ENCODE results near the gene CCDC183. TPM values are rescaled to one million over a fixed set of nuclear protein-coding genes. Genes with fewer than 3 reads are reported as not detected.
"Not testable (repeated sequence)": the region's sequence is repeated elsewhere in the genome, so short reads cannot be mapped to it uniquely, and the experiment has no call there.

CCDC183 gene
- total RNA-seq, 4 donors from 2014 or later, result 25.2 to 161 (median 63.5) TPM

- peaks cover 29 to 51% (median 50%) of the 10 kb centered on the region in 4 donors for H3K4me1 ChIP-seq
- intact Hi-C loops (cut with DNase I; ENCODE audit: low total_unique reads), result no loop called here
- TF ChIP-seq EP300 (IDR thresholded peaks at IDR 0.05; ENCODE audit: low read depth) (no peak), POLR2AphosphoS5 (IDR thresholded peaks at IDR 0.05) (no peak), POLR2A (IDR thresholded peaks at IDR 0.05) (no peak)
- TF ChIP-seq, protein P1, sequence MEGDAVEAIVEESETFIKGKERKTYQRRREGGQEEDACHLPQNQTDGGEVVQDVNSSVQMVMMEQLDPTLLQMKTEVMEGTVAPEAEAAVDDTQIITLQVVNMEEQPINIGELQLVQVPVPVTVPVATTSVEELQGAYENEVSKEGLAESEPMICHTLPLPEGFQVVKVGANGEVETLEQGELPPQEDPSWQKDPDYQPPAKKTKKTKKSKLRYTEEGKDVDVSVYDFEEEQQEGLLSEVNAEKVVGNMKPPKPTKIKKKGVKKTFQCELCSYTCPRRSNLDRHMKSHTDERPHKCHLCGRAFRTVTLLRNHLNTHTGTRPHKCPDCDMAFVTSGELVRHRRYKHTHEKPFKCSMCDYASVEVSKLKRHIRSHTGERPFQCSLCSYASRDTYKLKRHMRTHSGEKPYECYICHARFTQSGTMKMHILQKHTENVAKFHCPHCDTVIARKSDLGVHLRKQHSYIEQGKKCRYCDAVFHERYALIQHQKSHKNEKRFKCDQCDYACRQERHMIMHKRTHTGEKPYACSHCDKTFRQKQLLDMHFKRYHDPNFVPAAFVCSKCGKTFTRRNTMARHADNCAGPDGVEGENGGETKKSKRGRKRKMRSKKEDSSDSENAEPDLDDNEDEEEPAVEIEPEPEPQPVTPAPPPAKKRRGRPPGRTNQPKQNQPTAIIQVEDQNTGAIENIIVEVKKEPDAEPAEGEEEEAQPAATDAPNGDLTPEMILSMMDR (IDR thresholded peaks at IDR 0.05), result no peak
Measured at GRCh38 chr9:136840140-136840876, 44.2 kb downstream of the CCDC183 start.

DNA sequence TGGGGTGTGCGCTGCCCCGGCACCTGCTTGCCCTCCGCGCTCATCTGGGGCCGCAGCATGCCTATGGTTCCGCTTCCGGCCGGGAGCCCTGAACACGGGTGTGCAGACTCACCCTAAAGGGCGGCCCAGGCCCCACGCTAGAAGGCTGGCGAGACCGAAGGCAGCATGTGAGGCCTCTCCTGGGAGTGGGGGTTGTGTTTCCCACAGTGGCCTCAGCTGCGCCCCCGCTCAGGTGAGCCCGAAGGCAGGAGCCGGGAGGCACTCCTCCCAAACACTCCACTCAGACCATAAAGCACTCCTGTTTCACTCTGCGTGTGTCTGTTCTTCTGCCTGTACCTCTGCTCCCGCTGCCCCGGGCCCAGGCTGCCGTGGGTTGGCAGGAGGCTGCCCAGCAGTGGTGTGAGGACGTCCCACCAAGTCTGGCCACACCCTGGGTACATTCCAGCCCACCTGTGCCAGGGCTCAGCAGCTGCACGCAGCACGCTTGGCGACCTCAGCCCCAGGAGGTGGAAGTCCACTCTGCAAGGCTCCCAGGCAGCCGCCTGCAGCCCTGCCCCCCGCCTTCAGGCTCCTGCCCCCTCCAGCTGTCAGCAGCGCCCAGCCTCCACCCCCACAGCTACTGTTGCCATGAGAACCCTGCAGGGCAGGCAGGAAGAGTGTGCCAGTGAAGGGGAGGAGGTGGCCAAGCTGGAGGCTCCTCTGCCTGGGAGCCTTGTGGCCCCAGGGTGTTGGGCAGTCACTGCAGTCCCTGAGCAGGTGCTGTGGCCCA lies 44.9 kb downstream of the CCDC183 start:
- H3K4me1 ChIP-seq, result peaks cover 29 to 57% (median 53%) of the 10 kb centered on the region in 4 donors
- WGBS, 2 donors (ENCODE audit: low coverage in 1 of 2), result 52% methylated on average over 27 of the region's 28 CpGs; no CpG with 5 or more reads in 1 of the 2 donors
- DNase-seq, result peak; percentile 81

More at GRCh38 chr9:136840140-136840876, 44.2 kb downstream of the CCDC183 start:
- no peak for DNase-seq
- Histone ChIP-seq H3K27ac (peak overlapping the region; percentile 71 to 89 (median 79)), H3K4me3 (no peak overlapping the region), H3K9me3 (no peaks in the 10 kb centered on the region), H3K27me3 (peaks cover 20% of the 10 kb centered on the region), H3K36me3 (peaks cover 0 to 5% (median 0%) of the 10 kb centered on the region in 4 donors)
- WGBS, 2 donors (ENCODE audit: low coverage in 1 of 2), result 20 to 63% methylated on average over 1 to 25 of the region's 32 CpGs
- in situ Hi-C loops (cut with MboI; ENCODE audit: low pct_ligation_motif_present in 1 of 4, low pct_unique_long_range_greater_than_20kb in 1 of 4, low sequenced_read_pairs in 3 of 4), result no loop called here

DNA sequence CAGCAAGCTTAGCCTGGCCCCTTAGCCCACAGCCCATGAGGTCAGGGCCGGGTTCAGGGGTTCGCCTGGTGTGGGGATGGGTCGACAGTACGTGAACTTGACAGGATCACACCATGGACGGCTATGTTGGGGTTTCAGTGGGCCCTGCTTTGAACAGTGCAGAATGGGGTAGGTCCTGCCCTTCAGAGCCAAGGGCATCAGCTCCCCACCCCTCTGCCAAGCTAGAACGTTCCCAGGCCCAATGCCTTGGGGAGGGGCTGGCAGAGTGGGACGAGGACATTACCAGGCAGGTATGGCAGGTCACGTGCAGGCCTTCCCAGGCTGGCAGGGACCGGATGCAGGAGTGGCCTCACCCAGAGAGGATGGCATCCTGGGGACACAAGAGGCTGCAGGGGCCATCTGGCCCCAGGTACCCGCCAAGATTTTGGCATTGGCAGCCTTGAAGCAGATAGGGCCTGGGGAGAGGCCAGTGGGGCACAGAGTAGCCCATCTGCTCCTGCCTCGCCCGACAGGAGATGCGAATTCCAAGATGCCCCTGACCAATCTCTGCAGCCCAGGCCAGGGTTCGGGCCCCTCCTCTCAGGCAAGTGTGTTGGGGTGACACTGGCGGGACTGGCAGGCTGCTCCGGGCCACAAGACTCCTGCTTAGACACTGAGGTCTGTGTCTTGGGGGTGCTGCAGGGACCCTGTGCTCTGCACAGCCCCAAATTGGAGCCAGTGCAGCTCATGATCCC lies 45.7 kb downstream of the CCDC183 start:
- H3K27ac ChIP-seq, result peak overlapping the region; percentile 71 to 89 (median 79)
- H3K4me1 ChIP-seq, result peaks cover 29 to 62% (median 55%) of the 10 kb centered on the region in 4 donors
- in situ Hi-C loops (cut with MboI; ENCODE audit: low pct_ligation_motif_present in 1 of 4, low pct_unique_long_range_greater_than_20kb in 1 of 4, low sequenced_read_pairs in 3 of 4); intact Hi-C loops (cut with DNase I; ENCODE audit: low total_unique reads); H3K36me3 ChIP-seq; H3K9me3 ChIP-seq: not testable (repeated sequence)
- 31% methylated on average over 12 of the region's 16 CpGs; no CpG with 5 or more reads in 1 of the 2 donors for whole genome bisulfite sequencing, 2 donors (ENCODE audit: low coverage in 1 of 2)
- peaks cover 34% of the 10 kb centered on the region for H3K27me3 ChIP-seq
- peak overlapping the region in 2 of 4 donors; percentile 31 to 45 for H3K4me3 ChIP-seq
- peak; percentile 65 for DNase-seq

More for the DNA sequence above, 44.9 kb downstream of the CCDC183 start:
- H3K36me3 ChIP-seq, result peaks cover 0 to 5% (median 0%) of the 10 kb centered on the region in 4 donors
- in situ Hi-C loops (cut with MboI; ENCODE audit: low pct_ligation_motif_present in 1 of 4, low pct_unique_long_range_greater_than_20kb in 1 of 4, low sequenced_read_pairs in 3 of 4), result no loop called here
- H3K27me3 ChIP-seq, result peaks cover 27% of the 10 kb centered on the region
- TF ChIP-seq EP300 (IDR thresholded peaks at IDR 0.05; ENCODE audit: low read depth) (no peak), POLR2AphosphoS5 (IDR thresholded peaks at IDR 0.05) (peak in 2 of 3 donors; percentile 33 to 58), POLR2A (IDR thresholded peaks at IDR 0.05) (peak; percentile 49)
- TF ChIP-seq, protein P1 (IDR thresholded peaks at IDR 0.05), result no peak
- H3K4me3 ChIP-seq, result no peak overlapping the region
- intact Hi-C loops (cut with DNase I; ENCODE audit: low total_unique reads), result no loop called here
- peak overlapping the region; percentile 71 to 89 (median 79) for H3K27ac ChIP-seq
- no peaks in the 10 kb centered on the region for H3K9me3 ChIP-seq

DNA sequence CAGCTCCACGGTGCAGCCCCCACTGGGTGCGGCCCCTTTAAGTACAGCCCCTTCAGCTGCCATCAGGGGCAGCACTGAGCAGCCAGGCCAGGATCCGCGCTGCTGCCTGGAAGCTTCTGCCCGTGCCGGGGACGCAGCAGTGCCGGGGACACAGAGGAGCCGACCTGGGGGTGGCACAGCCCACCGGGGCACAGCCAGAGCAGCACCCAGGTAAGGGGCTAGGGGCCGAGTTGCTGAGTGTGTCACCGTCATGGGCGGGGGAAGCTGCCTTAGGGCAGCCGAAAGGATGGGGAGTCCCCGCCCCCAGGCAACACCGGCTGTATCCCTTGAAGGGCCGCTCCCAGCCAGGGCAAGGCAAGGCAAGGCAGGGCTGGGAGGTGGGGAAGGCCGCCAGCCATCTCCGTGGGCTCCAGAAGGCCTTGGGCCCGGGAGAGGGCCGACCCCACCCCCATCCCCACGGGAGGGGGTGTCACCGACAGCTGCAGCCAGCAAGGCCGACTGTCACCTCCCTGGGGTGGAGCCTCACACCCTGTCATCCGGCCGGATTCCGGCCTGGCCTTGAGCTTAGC lies 46.3 kb downstream of the CCDC183 start, which contains the start of gene AJM1:
AJM1 (plus strand) TSS at position 99 of the 569 bp plus-strand sequence. CDS start 1,937 bp downstream, outside the sequence.
- H3K4me3 ChIP-seq, result peak within 1 kb of the TSS; percentile 10 to 45 (median 25)
- WGBS, 2 donors (ENCODE audit: low coverage in 1 of 2), result 0% methylated on average over 19 of the region's 27 CpGs; no CpG with 5 or more reads in 1 of the 2 donors
- peaks cover 29 to 69% (median 61%) of the 10 kb centered on the region in 4 donors for H3K4me1 ChIP-seq
- H3K27me3 ChIP-seq, result peaks cover 40% of the 10 kb centered on the region
- in situ Hi-C loops (cut with MboI; ENCODE audit: low pct_ligation_motif_present in 1 of 4, low pct_unique_long_range_greater_than_20kb in 1 of 4, low sequenced_read_pairs in 3 of 4); intact Hi-C loops (cut with DNase I; ENCODE audit: low total_unique reads); H3K9me3 ChIP-seq; H3K36me3 ChIP-seq: not testable (repeated sequence)
- TF ChIP-seq POLR2AphosphoS5 (IDR thresholded peaks at IDR 0.05), result peak in 2 of 3 donors; percentile 20 to 37
- TF ChIP-seq POLR2A (IDR thresholded peaks at IDR 0.05), result peak; percentile 34
- TF ChIP-seq, protein P1 (IDR thresholded peaks at IDR 0.05), result peak; percentile 88 to 95 (median 93)
- DNase-seq, result peak; percentile 83
- H3K27ac ChIP-seq, result peak within 1 kb of the TSS; percentile 71 to 89 (median 79)

DNA sequence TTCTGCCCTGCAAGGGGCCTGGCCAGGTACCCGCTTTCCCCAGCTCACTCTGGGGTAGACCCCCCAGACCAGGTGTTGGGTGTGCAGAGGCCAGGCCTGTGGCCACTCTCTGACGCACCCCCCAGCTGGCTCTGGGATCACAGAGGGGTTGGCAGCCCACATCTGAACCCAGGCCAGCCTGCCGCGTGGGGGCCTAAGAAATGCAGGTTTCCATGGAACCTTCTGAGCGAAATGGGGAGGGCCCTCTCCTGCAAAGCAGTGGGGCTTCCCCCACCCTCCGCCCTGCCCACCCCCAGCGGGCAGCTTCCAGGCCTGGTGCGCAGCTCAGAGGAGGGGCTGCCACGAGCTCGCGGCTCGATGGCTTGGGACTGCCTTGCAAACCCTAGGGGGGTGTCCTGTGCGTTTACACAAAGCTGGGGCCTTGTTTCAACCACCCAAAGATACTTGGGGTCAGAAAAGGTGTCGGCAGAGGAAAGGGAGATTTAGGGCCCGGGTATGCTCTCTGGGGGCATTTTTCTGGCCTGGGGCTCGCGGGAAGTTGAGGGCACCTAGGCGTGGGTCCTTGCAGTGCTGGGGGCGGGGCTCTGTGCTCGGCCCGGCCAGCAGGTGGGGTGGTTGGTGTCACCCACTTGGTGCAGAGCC lies 47.1 kb downstream of the CCDC183 start:
- peaks cover 41% of the 10 kb centered on the region for H3K27me3 ChIP-seq
- H3K36me3 ChIP-seq; H3K9me3 ChIP-seq; in situ Hi-C loops (cut with MboI; ENCODE audit: low pct_ligation_motif_present in 1 of 4, low pct_unique_long_range_greater_than_20kb in 1 of 4, low sequenced_read_pairs in 3 of 4); DNase-seq; intact Hi-C loops (cut with DNase I; ENCODE audit: low total_unique reads): not testable (repeated sequence)
- peak overlapping the region; percentile 71 to 89 (median 79) for H3K27ac ChIP-seq
- WGBS, 2 donors (ENCODE audit: low coverage in 1 of 2), result 13% methylated on average over 18 of the region's 21 CpGs; no CpG with 5 or more reads in 1 of the 2 donors
- peak overlapping the region in 2 of 4 donors; percentile 9 to 12 for H3K4me3 ChIP-seq
- peaks cover 29 to 77% (median 64%) of the 10 kb centered on the region in 4 donors for H3K4me1 ChIP-seq
